ENCODE measurements around the gene SOS2.

The SOS2 gene

GRCh38 chr14:50116966-50117365 lies 114.4 kb downstream of the SOS2 start:
- Histone ChIP-seq H3K4me1 (ENCODE audit: control insufficient read depth in 2 of 2, insufficient read depth in 1 of 2, low read depth in 1 of 2, low read length in 2 of 2) (peaks cover 0 to 3% of the 10 kb centered on the region in 2 donors), H2BK15ac (ENCODE audit: low read length) (no peak overlapping the region), H3K4me3 (ENCODE audit: low read length in 2 of 2) (peak overlapping the region in 1 of 2 donors; percentile 79), H2AFZ (ENCODE audit: low read length) (peak overlapping the region; percentile 80), H2BK12ac (ENCODE audit: low read length) (no peak overlapping the region), H4K91ac (ENCODE audit: low read depth, low read length, poor library complexity) (no peak overlapping the region), H3K36me3 (replicated peaks in 1 of 2; ENCODE audit: control insufficient read depth in 2 of 2, insufficient read depth in 2 of 2, low read length in 2 of 2) (peaks cover 10 to 58% of the 10 kb centered on the region in 2 donors), H3K9me3 (replicated peaks in 1 of 2; ENCODE audit: control insufficient read depth in 2 of 2, insufficient read depth in 1 of 2, low read depth in 1 of 2, low read length in 2 of 2) (no peaks in the 10 kb centered on the region), H3K27me3 (ENCODE audit: control insufficient read depth in 3 of 3, insufficient read depth in 3 of 3, low read depth in 1 of 3, low read length in 3 of 3) (no peaks in the 10 kb centered on the region), H3K4ac (ENCODE audit: low read length) (no peak overlapping the region), H3K14ac (ENCODE audit: low read length) (no peak overlapping the region), H2AK5ac (ENCODE audit: low read depth, low read length) (no peak overlapping the region), H3K23ac (ENCODE audit: low read depth, low read length, poor library complexity) (no peak overlapping the region), H3K9ac (ENCODE audit: low read depth, low read length, poor library complexity) (no peak overlapping the region), H2BK120ac (ENCODE audit: low read depth, low read length) (no peak overlapping the region), H3K18ac (ENCODE audit: low read length) (no peak overlapping the region), H3K4me2 (ENCODE audit: insufficient read depth, low read length, poor library complexity, severe bottlenecking) (no peak overlapping the region), H4K8ac (ENCODE audit: low read depth, low read length) (no peak overlapping the region), H3K79me1 (ENCODE audit: low read depth, low read length) (peaks cover 2% of the 10 kb centered on the region), H3K27ac (replicated peaks; ENCODE audit: low read length) (no peak overlapping the region), H2BK5ac (ENCODE audit: low read length) (no peak overlapping the region)
- no CpG with 5 or more reads among the region's 2 CpGs for WGBS, 2 donors (ENCODE audit: extremely low coverage in 2 of 2, insufficient read length in 2 of 2, insufficient replicate concordance in 1 of 2)
- no peak for DNase-seq (ENCODE audit: low spot score)

GRCh38 chr14:50116181-50116956 lies 115.0 kb downstream of the SOS2 start, which contains the start of gene VCPKMT:
VCPKMT (minus strand) TSS chr14:50116572; CDS start chr14:50116552, 20 bp downstream.
- H3K79me1 ChIP-seq (ENCODE audit: low read depth, low read length), result peaks cover 3% of the 10 kb centered on the region
- H3K27ac ChIP-seq (replicated peaks; ENCODE audit: low read length), result no peak within 1 kb of the TSS
- H2BK120ac ChIP-seq (ENCODE audit: low read depth, low read length), result no peak within 1 kb of the TSS
- DNase-seq (ENCODE audit: low spot score), result peak; percentile 87
- no CpG with 5 or more reads among the region's 63 CpGs for WGBS, 2 donors (ENCODE audit: extremely low coverage in 2 of 2, insufficient read length in 2 of 2, insufficient replicate concordance in 1 of 2)
- no peak within 1 kb of the TSS for H2AK5ac ChIP-seq (ENCODE audit: low read depth, low read length)
- H2BK15ac ChIP-seq (ENCODE audit: low read length), result no peak within 1 kb of the TSS
- H3K23ac ChIP-seq (ENCODE audit: low read depth, low read length, poor library complexity), result peak within 1 kb of the TSS; percentile 98
- H3K27me3 ChIP-seq (ENCODE audit: control insufficient read depth in 3 of 3, insufficient read depth in 3 of 3, low read depth in 1 of 3, low read length in 3 of 3), result no peaks in the 10 kb centered on the region
- no peak within 1 kb of the TSS for H3K14ac ChIP-seq (ENCODE audit: low read length)
- H3K4me2 ChIP-seq (ENCODE audit: insufficient read depth, low read length, poor library complexity, severe bottlenecking), result peak within 1 kb of the TSS; percentile 51
- H4K8ac ChIP-seq (ENCODE audit: low read depth, low read length), result no peak within 1 kb of the TSS
- H3K4me3 ChIP-seq (ENCODE audit: low read length in 2 of 2), result peak within 1 kb of the TSS; percentile 79 to 92
- H3K36me3 ChIP-seq (replicated peaks in 1 of 2; ENCODE audit: control insufficient read depth in 2 of 2, insufficient read depth in 2 of 2, low read length in 2 of 2), result peaks cover 14 to 59% of the 10 kb centered on the region in 2 donors
- H3K18ac ChIP-seq (ENCODE audit: low read length), result peak within 1 kb of the TSS; percentile 92
- no peak within 1 kb of the TSS for H3K4ac ChIP-seq (ENCODE audit: low read length)
- peaks cover 0 to 3% of the 10 kb centered on the region in 2 donors for H3K4me1 ChIP-seq (ENCODE audit: control insufficient read depth in 2 of 2, insufficient read depth in 1 of 2, low read depth in 1 of 2, low read length in 2 of 2)
- peak within 1 kb of the TSS; percentile 69 for H4K91ac ChIP-seq (ENCODE audit: low read depth, low read length, poor library complexity)
- H2BK12ac ChIP-seq (ENCODE audit: low read length), result no peak within 1 kb of the TSS
- no peak within 1 kb of the TSS for H2BK5ac ChIP-seq (ENCODE audit: low read length)
- H2AFZ ChIP-seq (ENCODE audit: low read length), result peak within 1 kb of the TSS; percentile 80
- peak within 1 kb of the TSS; percentile 87 for H3K9ac ChIP-seq (ENCODE audit: low read depth, low read length, poor library complexity)
- no peaks in the 10 kb centered on the region for H3K9me3 ChIP-seq (replicated peaks in 1 of 2; ENCODE audit: control insufficient read depth in 2 of 2, insufficient read depth in 1 of 2, low read depth in 1 of 2, low read length in 2 of 2)

- H3K14ac ChIP-seq (ENCODE audit: low read length), result no peak overlapping the region
- H3K36me3 ChIP-seq (replicated peaks in 1 of 2; ENCODE audit: control insufficient read depth in 2 of 2, insufficient read depth in 2 of 2, low read length in 2 of 2), result peaks cover 18 to 84% of the 10 kb centered on the region in 2 donors
Observed at GRCh38 chr14:50113381-50114035, 117.9 kb downstream of the SOS2 start.

More at GRCh38 chr14:50113381-50114035, 117.9 kb downstream of the SOS2 start:
- Histone ChIP-seq H2BK120ac (ENCODE audit: low read depth, low read length) (no peak overlapping the region), H3K4me2 (ENCODE audit: insufficient read depth, low read length, poor library complexity, severe bottlenecking) (no peak overlapping the region), H3K79me1 (ENCODE audit: low read depth, low read length) (peaks cover 3% of the 10 kb centered on the region), H4K8ac (ENCODE audit: low read depth, low read length) (no peak overlapping the region), H4K91ac (ENCODE audit: low read depth, low read length, poor library complexity) (no peak overlapping the region), H2AFZ (ENCODE audit: low read length) (no peak overlapping the region), H2AK5ac (ENCODE audit: low read depth, low read length) (no peak overlapping the region), H3K9me3 (replicated peaks in 1 of 2; ENCODE audit: control insufficient read depth in 2 of 2, insufficient read depth in 1 of 2, low read depth in 1 of 2, low read length in 2 of 2) (no peaks in the 10 kb centered on the region), H3K27me3 (ENCODE audit: control insufficient read depth in 3 of 3, insufficient read depth in 3 of 3, low read depth in 1 of 3, low read length in 3 of 3) (no peaks in the 10 kb centered on the region), H3K4ac (ENCODE audit: low read length) (no peak overlapping the region), H3K23ac (ENCODE audit: low read depth, low read length, poor library complexity) (no peak overlapping the region), H3K4me1 (ENCODE audit: control insufficient read depth in 2 of 2, insufficient read depth in 1 of 2, low read depth in 1 of 2, low read length in 2 of 2) (peaks cover 0 to 3% of the 10 kb centered on the region in 2 donors), H2BK12ac (ENCODE audit: low read length) (no peak overlapping the region), H3K27ac (replicated peaks; ENCODE audit: low read length) (no peak overlapping the region), H3K9ac (ENCODE audit: low read depth, low read length, poor library complexity) (no peak overlapping the region), H3K4me3 (ENCODE audit: low read length in 2 of 2) (no peak overlapping the region), H2BK5ac (ENCODE audit: low read length) (no peak overlapping the region), H3K18ac (ENCODE audit: low read length) (no peak overlapping the region), H2BK15ac (ENCODE audit: low read length) (no peak overlapping the region)
- DNase-seq (ENCODE audit: low spot score), result no peak
- no CpG with 5 or more reads among the region's 4 CpGs for WGBS, 2 donors (ENCODE audit: extremely low coverage in 2 of 2, insufficient read length in 2 of 2, insufficient replicate concordance in 1 of 2)

All from neuronal stem cell (in vitro differentiated cells).